ENCODE results near the gene KRT17.

- TF ChIP-seq CTCF (IDR thresholded peaks at IDR 0.05; ENCODE audit: poor library complexity): no peak
- no peak for TF ChIP-seq EZH2 (IDR thresholded peaks at IDR 0.05; ENCODE audit: borderline replicate concordance)
Measured at GRCh38 chr17:41653421-41653820, 29.0 kb upstream of the KRT17 start.

All from hepatocyte (in vitro differentiated cells).